SK-N-SH treated with all-trans-retinoic acid at 6 μM for 48 hours (cell line): Measurements from ENCODE around the gene RNASE9.

Experiments used
- CSDC2 ChIP-seq: fragments of 250-450 bp; sonication (Bioruptor Pico); IDR thresholded peaks from 2 replicates; pipeline ENCODE4 v1.5.0; 2020; ENCODE audit warnings: mild to moderate bottlenecking, moderate library complexity
- ZFP30 ChIP-seq: fragments of 450-650 bp; formaldehyde crosslinking; IDR thresholded peaks from 2 replicates; pipeline ENCODE4 v1.5.0; 2022; ENCODE audit warnings: mild to moderate bottlenecking, moderate library complexity
- TF ChIP-seq, protein P1 (sequence below): fragments of 250-450 bp; sonication (Bioruptor Pico); IDR thresholded peaks from 2 replicates; pipeline ENCODE4 v1.5.1; 2021; ENCODE audit warnings: mild to moderate bottlenecking, moderate library complexity
- TF ChIP-seq, protein P2 (sequence below): fragments of 250-450 bp; sonication (Bioruptor Pico); IDR thresholded peaks from 2 replicates; pipeline ENCODE4 v1.8.0; 2021; ENCODE audit warnings: low read depth, mild to moderate bottlenecking, moderate library complexity, borderline replicate concordance

GRCh38 chr14:20568393-20568792 is 7.5 kb upstream of the RNASE9 start:
- no peak for TF ChIP-seq ZFP30 (CRISPR knock-in tag)
- TF ChIP-seq, protein P1, sequence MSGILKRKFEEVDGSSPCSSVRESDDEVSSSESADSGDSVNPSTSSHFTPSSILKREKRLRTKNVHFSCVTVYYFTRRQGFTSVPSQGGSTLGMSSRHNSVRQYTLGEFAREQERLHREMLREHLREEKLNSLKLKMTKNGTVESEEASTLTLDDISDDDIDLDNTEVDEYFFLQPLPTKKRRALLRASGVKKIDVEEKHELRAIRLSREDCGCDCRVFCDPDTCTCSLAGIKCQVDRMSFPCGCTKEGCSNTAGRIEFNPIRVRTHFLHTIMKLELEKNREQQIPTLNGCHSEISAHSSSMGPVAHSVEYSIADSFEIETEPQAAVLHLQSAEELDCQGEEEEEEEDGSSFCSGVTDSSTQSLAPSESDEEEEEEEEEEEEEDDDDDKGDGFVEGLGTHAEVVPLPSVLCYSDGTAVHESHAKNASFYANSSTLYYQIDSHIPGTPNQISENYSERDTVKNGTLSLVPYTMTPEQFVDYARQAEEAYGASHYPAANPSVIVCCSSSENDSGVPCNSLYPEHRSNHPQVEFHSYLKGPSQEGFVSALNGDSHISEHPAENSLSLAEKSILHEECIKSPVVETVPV (CRISPR knock-in tag): no peak
- TF ChIP-seq, protein P2, sequence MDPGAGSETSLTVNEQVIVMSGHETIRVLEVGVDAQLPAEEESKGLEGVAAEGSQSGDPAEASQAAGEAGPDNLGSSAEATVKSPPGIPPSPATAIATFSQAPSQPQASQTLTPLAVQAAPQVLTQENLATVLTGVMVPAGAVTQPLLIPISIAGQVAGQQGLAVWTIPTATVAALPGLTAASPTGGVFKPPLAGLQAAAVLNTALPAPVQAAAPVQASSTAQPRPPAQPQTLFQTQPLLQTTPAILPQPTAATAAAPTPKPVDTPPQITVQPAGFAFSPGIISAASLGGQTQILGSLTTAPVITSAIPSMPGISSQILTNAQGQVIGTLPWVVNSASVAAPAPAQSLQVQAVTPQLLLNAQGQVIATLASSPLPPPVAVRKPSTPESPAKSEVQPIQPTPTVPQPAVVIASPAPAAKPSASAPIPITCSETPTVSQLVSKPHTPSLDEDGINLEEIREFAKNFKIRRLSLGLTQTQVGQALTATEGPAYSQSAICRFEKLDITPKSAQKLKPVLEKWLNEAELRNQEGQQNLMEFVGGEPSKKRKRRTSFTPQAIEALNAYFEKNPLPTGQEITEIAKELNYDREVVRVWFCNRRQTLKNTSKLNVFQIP (CRISPR knock-in tag): no peak
- TF ChIP-seq CSDC2 (CRISPR knock-in tag): no peak
